GM12878 (cell line): ENCODE results near the gene PABPC1L. TPM values are rescaled to one million over a fixed set of nuclear protein-coding genes. Genes with fewer than 3 reads are reported as not detected.

Experiments
- ATAC-seq: fragments of 200-7000 bp; cut with Tn5 transposase; 3 replicates; pipeline ENCODE4 v1.9.1; 2020; ENCODE audit warnings: mild to moderate bottlenecking, moderate library complexity
- BruUV-seq: library from RNA; stranded (reverse); fragments of 400-500 nt; replicated peaks from 2 replicates; lab custom pipeline; 2021; lab: Mats Ljungman, UMichigan
- CTCF ChIA-PET: fragments of 300-600 bp; sonication (Branson Sonifier 250); formaldehyde crosslinking; extraction: SDS; loops from one replicate; lab custom pipeline; 2021; ENCODE audit warnings: inconsistent platforms; lab: Yijun Ruan, JAX
- POLR2A ChIA-PET: fragments of 350-600 bp; formaldehyde crosslinking; extraction: SDS; loops from one replicate; lab custom pipeline; 2021; ENCODE audit warnings: inconsistent platforms; lab: Charles Lee
- RAD21 ChIA-PET: fragments of 300-600 bp; sonication (Branson Sonifier 250); formaldehyde crosslinking; loops from one replicate; lab custom pipeline; 2023; ENCODE audit warnings: antibody characterized with exemption; ENCODE audit not compliant: unreplicated experiment; lab: Charles Lee
- SMC1A ChIA-PET: fragments of 300-600 bp; sonication (Branson Sonifier 250); formaldehyde crosslinking; loops from one replicate; lab custom pipeline; 2023; ENCODE audit not compliant: unreplicated experiment, uncharacterized antibody; lab: Charles Lee
- DNase-seq: peaks from one replicate; pipeline ENCODE4 v3.0.0-alpha.2; 2011; ENCODE audit warnings: low read depth, low spot score
- FAIRE-seq: peaks from 3 replicates; lab custom pipeline; 2011; peaks lifted over from hg19 to GRCh38; lab: Jason Lieb, UNC
- H2AFZ ChIP-seq: 2 replicates; pipeline ENCODE4 v1.6.0; 2011; ENCODE audit warnings: low read depth, low read length, control low read depth; ENCODE audit not compliant: control insufficient read depth
- H3K27ac ChIP-seq: 2 replicates; pipeline ENCODE4 v1.5.1; 2011; ENCODE audit warnings: control low read depth; ENCODE audit not compliant: control insufficient read depth, insufficient read depth
- H3K27me3 ChIP-seq, 2 experiments: replicated peaks in 1 of 2; 2 replicates each; pipeline versions ENCODE4 v1.6.0 to v1.6.1; 2011; ENCODE audit warnings: low read length in 1 of 2; ENCODE audit not compliant: control insufficient read depth in 2 of 2, insufficient read depth in 2 of 2
- H3K36me3 ChIP-seq, 2 experiments: 2 replicates each; pipeline ENCODE4 v1.5.1; 2011; ENCODE audit warnings: low read length in 1 of 2; ENCODE audit not compliant: control insufficient read depth in 2 of 2, insufficient read depth in 2 of 2
- H3K4me1 ChIP-seq: 2 replicates; pipeline ENCODE4 v1.6.1; 2011; ENCODE audit warnings: mild to moderate bottlenecking, low read length, moderate library complexity, mixed read lengths; ENCODE audit not compliant: control insufficient read depth, insufficient read depth
- H3K4me2 ChIP-seq: 2 replicates; pipeline ENCODE4 v1.6.0; 2011; ENCODE audit warnings: control low read depth; ENCODE audit not compliant: control insufficient read depth, insufficient read depth
- H3K4me3 ChIP-seq: fragments of 200-600 bp; sonication (generic); 2 replicates; pipeline ENCODE4 v1.5.1; 2016
- H3K79me2 ChIP-seq: 2 replicates; pipeline ENCODE4 v1.6.0; 2011; ENCODE audit warnings: low read length; ENCODE audit not compliant: control insufficient read depth, insufficient read depth
- H3K9ac ChIP-seq: 2 replicates; pipeline ENCODE4 v1.8.0; 2011; ENCODE audit warnings: low read length, control low read depth, mixed read lengths; ENCODE audit not compliant: control insufficient read depth, insufficient read depth
- H3K9me3 ChIP-seq: replicated peaks from 3 replicates; pipeline ENCODE4 v1.5.1; 2011; ENCODE audit warnings: mild to moderate bottlenecking, low read length; ENCODE audit not compliant: control insufficient read depth, insufficient read depth
- H4K20me1 ChIP-seq: 2 replicates; pipeline ENCODE4 v1.6.0; 2011; ENCODE audit not compliant: control insufficient read depth, insufficient read depth
- EGR1 ChIP-seq, 2 experiments: IDR thresholded peaks; 1 replicate in 1 of 2; 2 replicates in 1 of 2; pipeline ENCODE4 v1.6.1; 2011 to 2012; ENCODE audit warnings: low read depth in 2 of 2, low read length in 2 of 2, borderline replicate concordance in 1 of 2, mild to moderate bottlenecking in 1 of 2, moderate library complexity in 1 of 2
- EP300 ChIP-seq, 2 experiments: fragments of 150-350 bp in 1 of 2; IDR thresholded peaks; 2 replicates each; pipeline ENCODE4 v1.6.1; 2011 to 2012; ENCODE audit warnings: low read depth in 2 of 2, low read length in 2 of 2, borderline replicate concordance in 1 of 2, improper control_type of control experiment in 1 of 2, inconsistent platforms in 1 of 2; ENCODE audit not compliant: control insufficient read depth in 1 of 2
- EZH2 ChIP-seq: IDR thresholded peaks from 2 replicates; pipeline ENCODE4 v1.6.1; 2012; ENCODE audit warnings: low read depth, mild to moderate bottlenecking, control low read depth, inconsistent platforms, low read length, borderline replicate concordance; ENCODE audit not compliant: control insufficient read depth
- MEF2B ChIP-seq: fragments of 450-650 bp; IDR thresholded peaks from 2 replicates; pipeline ENCODE4 v1.6.1; 2018; ENCODE audit warnings: mild to moderate bottlenecking, moderate library complexity; ENCODE audit not compliant: partially characterized antibody, poor library complexity, severe bottlenecking
- MTA2 ChIP-seq: fragments of 450-650 bp; IDR thresholded peaks from 2 replicates; pipeline ENCODE4 v1.6.1; 2016; ENCODE audit warnings: low read depth, mild to moderate bottlenecking, moderate library complexity
- NRF1 ChIP-seq: conservative IDR thresholded peaks from 2 replicates; pipeline ENCODE4 v1.6.1; 2011; ENCODE audit warnings: mild to moderate bottlenecking, low read depth, low read length, improper control_type of control experiment
- SIX5 ChIP-seq: IDR thresholded peaks from 2 replicates; pipeline ENCODE4 v1.6.1; 2011; ENCODE audit warnings: mild to moderate bottlenecking, low read depth, low read length, moderate library complexity; ENCODE audit not compliant: severe bottlenecking
- SMAD1 ChIP-seq: fragments of 450-650 bp; IDR thresholded peaks from 2 replicates; pipeline ENCODE4 v1.6.1; 2018; ENCODE audit warnings: mild to moderate bottlenecking, low read depth; ENCODE audit not compliant: partially characterized antibody
- WGBS: methylation state at CpG from one replicate; pipeline ENCODE4 v1.1.6; 2016; ENCODE audit warnings: low lambda C conversion rate; ENCODE audit not compliant: insufficient replicate concordance, insufficient coverage; ENCODE audit errors: missing lambda C conversion rate; 5-methylcytosine and 5-hydroxymethylcytosine counted together
- in situ Hi-C: fragments of 300-500 bp; cut with MboI; formaldehyde crosslinking; loops from 9 replicates; pipeline ENCODE4 v1.14.3; 2018; ENCODE audit warnings: mixed read lengths
- intact Hi-C: fragments of 100-400 bp; cut with micrococcal nuclease; formaldehyde crosslinking; loops from one replicate; pipeline ENCODE4 v1.14.2; 2022; ENCODE audit not compliant: unreplicated experiment
- polyA plus RNA-seq, 11 experiments: library from polyadenylated mRNA; depleted of rRNA in 4 of 11; unstranded in 6 of 11; stranded (reverse) in 5 of 11; fragments of >200 nt; fragmentation: Nextera tagmentation in 4 of 11; fragmentation: Illumina TruSeq in 1 of 11; extraction: Ambion mirVana in 4 of 11; extraction: Trizol in 1 of 11; gene quantifications; 1 replicate in 1 of 11; 2 replicates in 10 of 11; pipeline versions ENCODE4 v1.2.1 to v1.2.3, GENCODE V29; 2011 to 2016; ENCODE audit warnings: inconsistent platforms in 2 of 11, missing spikeins in 2 of 11, low read depth in 1 of 11
- total RNA-seq, 4 experiments: library from RNA; depleted of rRNA in 3 of 4; stranded (reverse); fragments of >200 nt in 3 of 4; fragmentation: Illumina TruSeq in 1 of 4; extraction: Trizol in 1 of 4; gene quantifications; 2 replicates each; pipeline versions ENCODE4 v1.2.1 to v1.2.3, GENCODE V29; 2013 to 2021
- TF ChIP-seq, protein P1 (sequence below): fragments of 450-650 bp; IDR thresholded peaks from 2 replicates; pipeline ENCODE4 v1.6.1; 2017; ENCODE audit warnings: mild to moderate bottlenecking, moderate library complexity
- TF ChIP-seq, protein P2 (sequence below): IDR thresholded peaks from 2 replicates; pipeline ENCODE4 v1.6.1; 2011; ENCODE audit warnings: low read depth, low read length, improper control_type of control experiment, borderline replicate concordance
- TF ChIP-seq, protein P3 (sequence below): fragments of 450-650 bp; IDR thresholded peaks from 2 replicates; pipeline ENCODE4 v1.6.1; 2016; ENCODE audit warnings: mild to moderate bottlenecking

Gene PABPC1L
- total and polyA plus RNA-seq, 10 of the 15 experiments (the other 5 are each of a cell fraction or from before 2014, with no cell fraction given): 6.1 to 66.8 (median 11.9) TPM

DNA sequence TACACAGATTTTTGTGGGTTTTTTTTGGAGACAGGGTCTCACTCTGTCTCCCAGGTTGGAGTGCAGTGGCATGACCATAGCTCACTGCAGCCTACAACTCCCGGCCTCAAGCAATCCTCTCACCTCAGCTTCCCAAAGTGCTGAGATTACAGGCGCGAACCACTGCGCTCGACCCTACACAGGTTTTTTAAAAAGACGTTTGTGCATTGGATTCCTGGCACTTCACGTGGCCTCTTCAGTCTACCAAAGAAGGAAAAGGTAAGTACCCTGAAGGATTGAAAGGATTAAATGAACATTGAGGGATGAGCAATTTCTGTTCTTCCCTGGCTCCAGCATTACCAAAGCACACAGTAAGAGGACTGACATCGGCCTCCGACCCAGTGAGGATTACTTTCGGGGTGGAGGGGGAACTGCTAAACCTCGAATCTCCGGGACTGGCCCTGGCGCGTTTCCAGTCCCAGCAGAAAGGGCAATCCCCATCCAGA is 24.9 kb upstream of the PABPC1L start (continued):
- peak; percentile 61; the same call in 1 of the 2 replicates for TF ChIP-seq MTA2
- TF ChIP-seq, protein P1, sequence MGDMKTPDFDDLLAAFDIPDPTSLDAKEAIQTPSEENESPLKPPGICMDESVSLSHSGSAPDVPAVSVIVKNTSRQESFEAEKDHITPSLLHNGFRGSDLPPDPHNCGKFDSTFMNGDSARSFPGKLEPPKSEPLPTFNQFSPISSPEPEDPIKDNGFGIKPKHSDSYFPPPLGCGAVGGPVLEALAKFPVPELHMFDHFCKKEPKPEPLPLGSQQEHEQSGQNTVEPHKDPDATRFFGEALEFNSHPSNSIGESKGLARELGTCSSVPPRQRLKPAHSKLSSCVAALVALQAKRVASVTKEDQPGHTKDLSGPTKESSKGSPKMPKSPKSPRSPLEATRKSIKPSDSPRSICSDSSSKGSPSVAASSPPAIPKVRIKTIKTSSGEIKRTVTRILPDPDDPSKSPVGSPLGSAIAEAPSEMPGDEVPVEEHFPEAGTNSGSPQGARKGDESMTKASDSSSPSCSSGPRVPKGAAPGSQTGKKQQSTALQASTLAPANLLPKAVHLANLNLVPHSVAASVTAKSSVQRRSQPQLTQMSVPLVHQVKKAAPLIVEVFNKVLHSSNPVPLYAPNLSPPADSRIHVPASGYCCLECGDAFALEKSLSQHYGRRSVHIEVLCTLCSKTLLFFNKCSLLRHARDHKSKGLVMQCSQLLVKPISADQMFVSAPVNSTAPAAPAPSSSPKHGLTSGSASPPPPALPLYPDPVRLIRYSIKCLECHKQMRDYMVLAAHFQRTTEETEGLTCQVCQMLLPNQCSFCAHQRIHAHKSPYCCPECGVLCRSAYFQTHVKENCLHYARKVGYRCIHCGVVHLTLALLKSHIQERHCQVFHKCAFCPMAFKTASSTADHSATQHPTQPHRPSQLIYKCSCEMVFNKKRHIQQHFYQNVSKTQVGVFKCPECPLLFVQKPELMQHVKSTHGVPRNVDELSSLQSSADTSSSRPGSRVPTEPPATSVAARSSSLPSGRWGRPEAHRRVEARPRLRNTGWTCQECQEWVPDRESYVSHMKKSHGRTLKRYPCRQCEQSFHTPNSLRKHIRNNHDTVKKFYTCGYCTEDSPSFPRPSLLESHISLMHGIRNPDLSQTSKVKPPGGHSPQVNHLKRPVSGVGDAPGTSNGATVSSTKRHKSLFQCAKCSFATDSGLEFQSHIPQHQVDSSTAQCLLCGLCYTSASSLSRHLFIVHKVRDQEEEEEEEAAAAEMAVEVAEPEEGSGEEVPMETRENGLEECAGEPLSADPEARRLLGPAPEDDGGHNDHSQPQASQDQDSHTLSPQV: no peak

DNA sequence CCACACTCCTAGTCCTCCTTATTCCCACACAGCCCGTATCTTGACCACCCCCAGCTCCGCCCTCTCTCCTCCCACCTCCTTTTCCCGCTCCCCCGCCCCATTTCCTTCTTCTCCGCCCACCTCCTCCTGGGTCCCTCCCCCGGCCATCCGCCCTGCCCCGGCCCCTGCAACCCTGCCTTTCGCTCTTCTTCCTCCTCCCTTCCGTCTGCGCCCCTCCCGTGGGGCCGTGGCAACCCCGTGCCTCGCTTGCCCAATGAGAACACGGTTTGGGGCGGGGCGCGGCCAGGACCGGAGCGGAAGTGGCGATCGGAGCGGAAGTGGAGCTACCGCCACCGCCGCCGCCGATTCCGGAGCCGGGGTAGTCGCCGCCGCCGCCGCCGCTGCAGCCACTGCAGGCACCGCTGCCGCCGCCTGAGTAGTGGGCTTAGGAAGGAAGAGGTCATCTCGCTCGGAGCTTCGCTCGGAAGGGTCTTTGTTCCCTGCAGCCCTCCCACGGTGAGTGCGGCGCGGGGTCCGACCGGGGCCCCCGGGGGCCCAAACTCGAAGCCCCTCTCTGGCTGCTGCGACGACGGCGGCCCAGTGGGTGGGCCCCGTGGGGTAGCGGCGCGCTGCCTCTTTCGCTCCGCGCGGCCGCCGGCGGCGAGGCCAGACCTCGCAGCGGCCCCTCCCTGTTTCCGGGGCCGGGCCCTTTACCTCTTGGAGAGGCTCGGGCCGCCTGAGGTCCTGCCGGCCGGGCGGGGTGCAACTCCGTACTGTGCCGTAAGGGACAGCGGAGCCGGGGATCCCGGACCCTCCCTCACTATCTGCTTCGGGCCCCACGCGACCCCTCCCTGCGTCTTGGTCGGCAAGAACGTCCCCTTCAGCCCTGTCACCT is 24.2 kb upstream of the PABPC1L start, which contains the start of gene YWHAB:
TSS of gene YWHAB (plus strand) at position 314 of the 874 bp plus-strand sequence. CDS start 15,829 bp downstream, outside the sequence.
- FAIRE-seq: no peak
- Histone ChIP-seq H3K27me3 (no peaks in the 10 kb centered on the region), H3K79me2 (peaks cover 53% of the 10 kb centered on the region), H3K27ac (peak within 1 kb of the TSS; percentile 92), H3K4me3 (peak within 1 kb of the TSS; percentile 97), H3K9me3 (no peaks in the 10 kb centered on the region), H2AFZ (peak within 1 kb of the TSS; percentile 75), H3K36me3 (peaks cover 0 to 8% of the 10 kb centered on the region in 2 experiments; a peak in 2 of 4 replicates), H3K4me2 (peak within 1 kb of the TSS; percentile 95), H3K4me1 (peaks cover 17% of the 10 kb centered on the region), H3K9ac (peak within 1 kb of the TSS; percentile 97), H4K20me1 (peaks cover 8% of the 10 kb centered on the region)
- in situ Hi-C loops (no loop called here), intact Hi-C loops (no loop called here)
- POLR2A ChIA-PET: interaction anchor here (0.5 to 2.0 kb wide), 8 partner anchors 13 to 1049 kb away, joined by 3 to 8 read pairs (median 4); partner anchors contain the start of genes PABPC1L, PCIF1 and TOMM34
- peak; percentile 89 for DNase-seq
- CTCF ChIA-PET: interaction anchor here (0.6 to 0.7 kb wide), 2 partner anchors 79 to 138 kb away, joined by 3 read pairs; no protein-coding TSS in a partner anchor
- no TSS peak for BruUV-seq
- WGBS: under 1% methylated on average over 69 of the region's 88 CpGs
- RAD21 ChIA-PET: interaction anchor here (1.2 to 1.9 kb wide), 5 partner anchors 19 to 299 kb away, joined by 3 to 5 read pairs (median 4); partner anchors contain the start of genes PABPC1L and TOMM34
- ATAC-seq: peak; percentile 97
- SMC1A ChIA-PET: interaction anchor here (0.8 kb wide), 1 partner anchor 18 kb away, joined by 3 read pairs; no protein-coding TSS in a partner anchor
- TF ChIP-seq NRF1 (no peak), SIX5 (no peak), MEF2B (peak; percentile 22), SMAD1 (no peak), EP300 (IDR thresholded peaks at IDR 0.05; ENCODE audit: borderline replicate concordance in 1 of 2, control insufficient read depth in 1 of 2, low read depth in 2 of 2, low read length in 2 of 2) (no peak), EZH2 (no peak), EGR1 (IDR thresholded peaks at IDR 0.05; ENCODE audit: borderline replicate concordance in 1 of 2, low read depth in 2 of 2, low read length in 2 of 2) (peak in 1 of 2 experiments; percentile 80; a peak in 2 of 3 replicates)
- TF ChIP-seq, protein P2, sequence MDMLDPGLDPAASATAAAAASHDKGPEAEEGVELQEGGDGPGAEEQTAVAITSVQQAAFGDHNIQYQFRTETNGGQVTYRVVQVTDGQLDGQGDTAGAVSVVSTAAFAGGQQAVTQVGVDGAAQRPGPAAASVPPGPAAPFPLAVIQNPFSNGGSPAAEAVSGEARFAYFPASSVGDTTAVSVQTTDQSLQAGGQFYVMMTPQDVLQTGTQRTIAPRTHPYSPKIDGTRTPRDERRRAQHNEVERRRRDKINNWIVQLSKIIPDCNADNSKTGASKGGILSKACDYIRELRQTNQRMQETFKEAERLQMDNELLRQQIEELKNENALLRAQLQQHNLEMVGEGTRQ: peak; percentile 3
- TF ChIP-seq, protein P3, sequence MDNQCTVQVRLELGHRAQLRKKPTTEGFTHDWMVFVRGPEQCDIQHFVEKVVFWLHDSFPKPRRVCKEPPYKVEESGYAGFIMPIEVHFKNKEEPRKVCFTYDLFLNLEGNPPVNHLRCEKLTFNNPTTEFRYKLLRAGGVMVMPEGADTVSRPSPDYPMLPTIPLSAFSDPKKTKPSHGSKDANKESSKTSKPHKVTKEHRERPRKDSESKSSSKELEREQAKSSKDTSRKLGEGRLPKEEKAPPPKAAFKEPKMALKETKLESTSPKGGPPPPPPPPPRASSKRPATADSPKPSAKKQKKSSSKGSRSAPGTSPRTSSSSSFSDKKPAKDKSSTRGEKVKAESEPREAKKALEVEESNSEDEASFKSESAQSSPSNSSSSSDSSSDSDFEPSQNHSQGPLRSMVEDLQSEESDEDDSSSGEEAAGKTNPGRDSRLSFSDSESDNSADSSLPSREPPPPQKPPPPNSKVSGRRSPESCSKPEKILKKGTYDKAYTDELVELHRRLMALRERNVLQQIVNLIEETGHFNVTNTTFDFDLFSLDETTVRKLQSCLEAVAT: no peak; the same call in 1 of the 2 replicates
